MG63 (cell line): ENCODE data around the gene DUSP23. TPM values are rescaled to one million over a fixed set of nuclear protein-coding genes. Genes with fewer than 3 reads are reported as not detected.

Experiments used
- DNase-seq: peaks from one replicate; pipeline ENCODE4 v3.0.0-alpha.2; 2020
- H3K27me3 ChIP-seq: fragments of 250-450 bp; sonication (Bioruptor Pico); 2 replicates; pipeline ENCODE4 v1.5.1; 2020; ENCODE audit warnings: mild to moderate bottlenecking, moderate library complexity
- H3K36me3 ChIP-seq: fragments of 250-450 bp; sonication (Bioruptor Pico); 2 replicates; pipeline ENCODE4 v1.5.1; 2020; ENCODE audit warnings: mild to moderate bottlenecking, moderate library complexity
- H3K4me3 ChIP-seq: fragments of 250-450 bp; sonication (Bioruptor Pico); 2 replicates; pipeline ENCODE4 v1.5.1; 2020; ENCODE audit warnings: mild to moderate bottlenecking, moderate library complexity
- H3K9me3 ChIP-seq: fragments of 250-450 bp; sonication (Bioruptor Pico); 2 replicates; pipeline ENCODE4 v1.5.1; 2020; ENCODE audit warnings: mild to moderate bottlenecking, moderate library complexity
- total RNA-seq: library from RNA; depleted of rRNA; stranded (reverse); fragments of >200 nt; shearing (Covaris generic); gene quantifications from 2 replicates; pipeline ENCODE4 v1.2.3, GENCODE V29; 2014; ENCODE audit warnings: low replicate concordance

The DUSP23 gene
- total RNA-seq, 1 experiment from 2014 or later = 17.1 TPM

DNA sequence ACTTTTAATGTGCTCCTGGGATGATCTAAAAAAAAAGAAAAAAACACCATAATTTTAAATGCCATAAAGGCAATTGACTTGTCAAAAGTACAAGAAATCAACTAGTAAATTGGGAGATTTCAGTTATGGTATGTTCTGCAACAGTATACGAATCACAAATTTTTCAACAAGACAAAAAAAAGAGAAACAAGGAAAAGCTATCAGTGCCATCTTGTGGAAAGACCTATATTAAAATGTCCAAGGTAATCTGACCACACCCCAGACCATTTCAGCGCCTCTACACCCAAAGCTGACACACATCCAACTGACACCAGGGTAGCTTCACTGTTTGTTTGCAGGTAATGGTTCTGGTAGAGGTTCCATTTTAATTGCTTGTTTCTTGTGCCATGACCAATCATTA, 5.0 kb upstream of the DUSP23 start:
- no peaks in the 10 kb centered on the region for H3K36me3 ChIP-seq
- H3K9me3 ChIP-seq = peaks cover 2% of the 10 kb centered on the region; the same call in 1 of the 2 replicates
- H3K4me3 ChIP-seq = no peak overlapping the region
- DNase-seq = no peak
- peaks cover 13% of the 10 kb centered on the region for H3K27me3 ChIP-seq

DNA sequence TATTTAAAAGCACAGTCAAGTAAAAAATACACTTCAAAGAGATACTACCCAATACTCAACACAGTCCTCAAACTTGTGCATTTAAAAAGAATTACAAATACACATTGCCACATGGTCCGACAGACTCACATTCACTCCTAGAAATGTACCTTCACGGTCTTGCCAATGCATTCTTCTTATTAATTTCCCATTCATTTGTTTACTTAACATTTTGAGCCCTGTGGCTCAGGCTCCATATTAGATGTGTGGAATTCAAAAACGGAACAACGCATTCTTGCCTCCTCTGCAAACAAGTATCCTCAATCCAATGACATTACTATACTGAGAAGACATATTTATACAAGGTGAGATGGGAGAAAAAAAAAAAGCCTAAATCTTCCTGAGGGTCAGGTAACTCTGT, 2.5 kb upstream of the DUSP23 start:
- Histone ChIP-seq H3K4me3 (no peak overlapping the region), H3K27me3 (no peaks in the 10 kb centered on the region; the same call in none of the 2 replicates), H3K9me3 (peaks cover 2% of the 10 kb centered on the region; the same call in 1 of the 2 replicates), H3K36me3 (no peaks in the 10 kb centered on the region)
- DNase-seq = no peak

DNA sequence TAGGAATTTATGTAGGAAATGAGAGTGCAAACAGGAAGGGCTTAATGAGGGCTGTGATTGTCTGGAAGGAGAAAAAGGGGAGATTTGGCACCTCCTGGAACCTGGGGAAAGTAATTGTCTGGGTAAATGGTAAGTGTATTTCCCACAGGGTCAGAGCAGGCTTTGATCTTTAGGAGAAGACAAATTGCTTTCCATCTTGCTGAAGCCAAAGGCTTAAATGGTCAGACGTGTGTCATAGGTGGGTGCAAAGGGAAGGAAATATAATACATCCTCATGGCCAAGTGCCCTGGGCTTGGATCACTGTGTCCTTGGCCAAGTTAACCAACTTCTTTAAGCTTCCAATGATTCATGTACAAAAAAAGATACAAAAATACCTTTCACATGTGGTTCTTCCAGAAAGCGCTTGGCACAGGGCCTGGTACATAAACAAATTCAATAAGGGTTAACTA, 1.3 kb upstream of the DUSP23 start:
- H3K36me3 ChIP-seq = no peaks in the 10 kb centered on the region
- DNase-seq = peak; percentile 92
- no peaks in the 10 kb centered on the region; the same call in none of the 2 replicates for H3K27me3 ChIP-seq
- peaks cover 2% of the 10 kb centered on the region; the same call in 1 of the 2 replicates for H3K9me3 ChIP-seq
- H3K4me3 ChIP-seq = no peak overlapping the region

DNA sequence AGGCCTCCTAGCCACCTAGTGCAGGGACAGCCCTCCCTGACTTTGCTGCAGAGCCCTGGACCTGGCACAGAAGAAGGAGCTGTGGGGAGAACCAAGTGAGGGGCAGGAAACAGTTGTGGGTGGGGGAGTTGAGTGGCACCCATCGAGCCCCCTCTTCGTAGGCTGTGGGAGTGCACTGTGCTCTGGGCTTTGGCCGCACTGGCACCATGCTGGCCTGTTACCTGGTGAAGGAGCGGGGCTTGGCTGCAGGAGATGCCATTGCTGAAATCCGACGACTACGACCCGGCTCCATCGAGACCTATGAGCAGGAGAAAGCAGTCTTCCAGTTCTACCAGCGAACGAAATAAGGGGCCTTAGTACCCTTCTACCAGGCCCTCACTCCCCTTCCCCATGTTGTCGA, 1.2 kb downstream of the DUSP23 start:
- no peaks in the 10 kb centered on the region; the same call in none of the 2 replicates for H3K27me3 ChIP-seq
- H3K9me3 ChIP-seq = peaks cover 2% of the 10 kb centered on the region; the same call in 1 of the 2 replicates
- no peaks in the 10 kb centered on the region for H3K36me3 ChIP-seq
- DNase-seq = no peak
- H3K4me3 ChIP-seq = no peak overlapping the region

DNA sequence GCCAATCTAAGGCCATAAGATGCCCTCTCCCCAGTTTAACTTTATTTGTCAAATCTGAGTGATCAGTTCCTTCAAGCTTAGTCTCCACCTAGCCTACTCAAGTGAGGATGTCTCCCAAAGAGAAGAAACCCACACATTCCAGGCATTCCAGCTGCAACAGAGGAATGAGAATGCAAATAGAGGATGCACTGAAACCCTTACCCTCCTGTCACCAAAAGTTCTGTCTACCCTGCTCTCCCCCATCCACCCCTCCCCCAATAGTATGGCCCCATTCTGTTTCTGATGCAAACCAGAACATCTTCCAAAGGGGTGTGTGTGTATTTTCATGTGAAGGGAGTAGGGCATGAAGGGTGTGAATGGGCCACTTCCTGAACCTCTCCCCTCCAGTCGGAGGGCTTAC, 3.0 kb downstream of the DUSP23 start:
- Histone ChIP-seq H3K9me3 (no peaks in the 10 kb centered on the region), H3K27me3 (no peaks in the 10 kb centered on the region), H3K4me3 (no peak overlapping the region), H3K36me3 (no peaks in the 10 kb centered on the region)
- no peak for DNase-seq

DNA sequence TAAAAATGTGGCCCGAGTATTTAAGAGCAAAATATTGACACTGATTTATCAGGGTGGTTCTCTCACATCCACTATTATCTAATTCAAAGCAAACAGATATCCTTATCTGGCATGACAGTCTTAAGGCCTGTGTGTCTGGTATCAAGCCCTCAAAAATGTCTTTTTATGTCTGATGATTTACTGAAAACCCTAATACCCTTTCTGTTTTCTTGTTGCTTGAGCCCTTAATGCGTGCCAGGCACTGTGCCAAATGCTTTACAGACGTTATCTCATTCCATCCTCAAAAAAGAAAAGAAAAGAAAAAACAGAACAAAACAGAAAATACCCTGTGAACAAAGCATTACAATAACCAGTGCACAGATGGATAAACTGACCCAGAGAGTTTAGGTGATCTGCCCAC, 5.7 kb downstream of the DUSP23 start:
- Histone ChIP-seq H3K27me3 (peaks cover 2% of the 10 kb centered on the region; the same call in 1 of the 2 replicates), H3K4me3 (no peak overlapping the region), H3K9me3 (no peaks in the 10 kb centered on the region), H3K36me3 (no peaks in the 10 kb centered on the region)
- DNase-seq = no peak

DNA sequence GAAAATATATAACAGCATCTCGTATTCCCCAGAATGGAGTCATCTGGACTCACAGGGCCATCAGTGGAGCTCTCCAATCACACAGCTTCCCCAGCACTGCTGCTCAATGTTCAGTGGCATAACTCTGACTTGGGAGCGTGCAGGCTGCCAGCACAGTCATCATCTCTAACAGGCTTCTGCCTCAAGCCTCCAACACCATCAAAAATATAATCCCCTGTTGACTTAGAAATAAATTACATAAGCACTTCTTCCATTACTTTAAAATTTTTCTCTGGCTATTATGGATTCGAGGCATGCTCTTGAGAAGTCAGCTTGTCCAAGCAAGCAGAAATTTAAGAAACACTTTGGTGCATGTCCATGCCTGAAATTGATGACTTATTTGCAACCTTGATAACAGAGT, 6.2 kb downstream of the DUSP23 start:
- Histone ChIP-seq H3K9me3 (no peaks in the 10 kb centered on the region), H3K4me3 (no peak overlapping the region), H3K36me3 (no peaks in the 10 kb centered on the region), H3K27me3 (peaks cover 2% of the 10 kb centered on the region; the same call in 1 of the 2 replicates)
- DNase-seq = peak; percentile 64

DNA sequence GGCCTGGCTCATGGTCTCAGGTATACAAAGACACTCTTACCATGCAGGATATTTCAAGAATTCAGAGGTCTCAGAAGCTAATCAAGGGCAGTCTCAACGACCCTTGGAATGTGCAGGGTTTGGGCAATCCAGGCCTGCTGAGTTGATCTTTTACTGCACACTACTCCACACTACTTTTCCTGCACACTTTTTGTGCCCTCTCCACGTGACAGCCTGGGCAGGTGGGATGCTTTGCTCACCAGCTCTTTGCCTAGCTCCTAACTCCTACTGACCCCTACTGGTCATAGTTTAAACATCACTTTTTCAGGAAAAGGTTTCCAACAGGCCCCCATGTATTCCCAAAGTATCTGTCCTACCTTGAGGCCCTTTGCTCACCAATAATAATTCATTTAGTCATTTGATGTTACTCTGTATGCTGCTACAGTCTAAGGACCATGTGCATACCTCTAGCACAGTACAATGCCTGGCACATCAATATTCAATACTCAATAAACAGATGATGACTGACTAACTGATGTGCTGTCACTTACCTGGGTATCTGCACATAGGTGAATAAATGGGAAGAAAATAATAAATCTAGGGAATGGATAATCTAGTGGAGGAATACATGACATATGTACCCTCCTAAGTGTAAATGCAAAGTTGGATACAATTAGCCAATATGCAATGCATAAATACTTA, 9.6 kb downstream of the DUSP23 start:
- H3K4me3 ChIP-seq = no peak overlapping the region
- no peak for DNase-seq
- H3K27me3 ChIP-seq = peaks cover 25% of the 10 kb centered on the region
- H3K36me3 ChIP-seq = no peaks in the 10 kb centered on the region
- H3K9me3 ChIP-seq = no peaks in the 10 kb centered on the region

DNA sequence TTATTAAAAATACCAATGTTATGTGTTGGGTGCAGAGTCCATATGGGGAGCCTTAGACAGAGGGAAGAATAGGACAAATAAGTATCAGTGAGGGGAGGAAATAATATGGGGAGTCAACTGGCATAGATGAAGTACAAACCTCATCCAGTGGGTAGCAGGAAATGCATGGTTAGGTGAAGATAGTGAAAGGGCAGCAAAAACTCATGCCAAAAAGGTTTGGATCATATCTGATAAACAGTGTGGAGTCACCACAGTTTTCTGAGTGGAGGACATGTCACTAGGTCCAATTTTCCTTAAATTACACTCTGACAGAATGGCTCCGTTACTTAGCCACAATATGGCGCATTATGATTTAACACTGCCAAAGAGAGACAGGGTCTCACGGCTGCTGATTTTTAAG, 10.3 kb downstream of the DUSP23 start:
- H3K9me3 ChIP-seq = no peaks in the 10 kb centered on the region
- peaks cover 32% of the 10 kb centered on the region for H3K27me3 ChIP-seq
- no peak overlapping the region for H3K4me3 ChIP-seq
- no peak for DNase-seq
- no peaks in the 10 kb centered on the region for H3K36me3 ChIP-seq

DNA sequence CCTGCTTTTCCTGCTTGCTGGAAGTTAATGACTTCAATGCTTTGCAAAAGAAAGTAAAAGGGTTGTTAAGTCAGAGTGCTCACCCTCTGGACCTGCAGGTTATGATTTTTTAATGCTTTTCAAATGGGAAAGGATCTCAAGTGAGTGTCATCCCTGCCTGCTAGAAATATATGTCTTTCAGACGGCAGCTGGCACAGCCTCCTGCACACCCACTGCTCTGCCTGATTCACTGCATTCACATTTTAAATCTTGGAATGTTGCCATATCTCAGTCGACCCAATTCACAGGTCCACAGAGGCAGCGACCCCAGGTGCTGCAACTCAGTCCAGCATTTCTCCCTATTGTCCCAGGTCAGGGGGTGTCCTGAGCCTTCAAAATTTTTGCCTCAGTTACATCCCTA, 10.7 kb downstream of the DUSP23 start:
- Histone ChIP-seq H3K4me3 (no peak overlapping the region), H3K27me3 (peaks cover 33% of the 10 kb centered on the region), H3K36me3 (no peaks in the 10 kb centered on the region), H3K9me3 (no peaks in the 10 kb centered on the region)
- DNase-seq = no peak

DNA sequence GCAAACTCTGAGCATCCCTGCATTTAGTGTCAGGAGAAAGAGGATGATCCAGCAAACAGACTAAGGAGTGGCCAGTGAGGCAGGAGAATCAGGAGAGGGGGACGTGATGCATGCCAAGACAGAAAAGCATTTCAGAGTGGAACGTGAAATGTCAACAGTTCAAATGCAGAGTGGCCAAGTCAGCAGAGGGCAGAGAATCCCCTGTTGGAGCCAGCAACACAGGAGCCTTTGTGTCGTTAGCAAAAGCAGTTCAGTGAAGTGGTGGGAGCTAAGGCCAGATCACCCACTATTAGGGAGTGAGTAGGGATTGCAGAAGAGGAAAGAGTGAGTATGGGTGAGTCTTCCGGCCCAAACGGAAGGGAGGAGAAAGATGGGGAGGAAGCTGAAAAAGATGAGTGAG, 14.8 kb downstream of the DUSP23 start:
- Histone ChIP-seq H3K36me3 (no peaks in the 10 kb centered on the region), H3K4me3 (no peak overlapping the region), H3K27me3 (peaks cover 45% of the 10 kb centered on the region), H3K9me3 (no peaks in the 10 kb centered on the region)
- DNase-seq = no peak

DNA sequence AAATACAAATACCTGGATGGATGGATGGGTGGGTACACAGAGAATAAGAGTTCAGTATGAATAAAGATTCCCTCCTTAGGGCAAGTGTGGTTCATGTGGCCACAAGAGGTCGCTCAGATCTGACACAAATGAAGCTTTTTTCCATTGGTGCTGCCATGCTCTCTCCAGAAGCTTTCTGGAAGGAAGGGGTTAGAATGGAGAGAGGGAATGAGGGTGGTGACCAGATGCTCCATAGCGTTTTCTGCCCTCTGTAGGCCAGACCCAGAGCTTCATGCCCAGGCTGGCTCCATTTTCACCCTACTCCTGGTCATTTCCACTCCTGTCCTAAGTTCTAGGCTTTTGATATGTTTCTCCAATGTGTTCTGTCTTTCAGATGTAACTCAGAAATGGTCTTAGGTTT, 18.1 kb downstream of the DUSP23 start:
- H3K36me3 ChIP-seq = no peaks in the 10 kb centered on the region
- DNase-seq = peak; percentile 67
- H3K4me3 ChIP-seq = no peak overlapping the region
- H3K9me3 ChIP-seq = no peaks in the 10 kb centered on the region
- H3K27me3 ChIP-seq = peaks cover 31% of the 10 kb centered on the region

DNA sequence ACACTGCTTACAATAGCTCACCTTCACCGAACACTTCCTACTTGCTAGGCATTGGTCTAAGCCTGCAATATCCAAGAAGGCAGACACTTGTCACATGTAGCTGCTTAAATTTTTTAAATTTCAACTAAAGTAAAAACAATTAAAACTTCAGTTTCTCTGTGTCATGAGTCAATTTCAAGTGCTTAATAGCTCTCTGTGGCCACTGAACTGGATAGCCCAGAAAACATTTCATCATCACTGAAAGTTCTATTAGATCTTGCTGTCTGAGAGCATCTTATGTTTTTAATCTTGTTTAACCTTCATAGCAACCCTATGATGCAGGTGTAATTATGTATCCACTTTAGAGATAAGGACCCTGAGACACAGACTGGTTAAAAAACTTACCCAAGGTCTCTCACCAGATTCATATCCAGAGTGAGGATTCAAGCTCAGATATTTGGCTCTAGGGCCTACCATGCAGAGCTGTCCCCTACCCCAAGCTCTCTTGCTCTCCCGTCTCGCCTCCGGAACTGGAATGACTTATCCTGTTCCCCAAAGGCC, 18.8 kb downstream of the DUSP23 start:
- Histone ChIP-seq H3K9me3 (no peaks in the 10 kb centered on the region), H3K4me3 (no peak overlapping the region), H3K27me3 (peaks cover 28% of the 10 kb centered on the region), H3K36me3 (no peaks in the 10 kb centered on the region)
- no peak for DNase-seq

DNA sequence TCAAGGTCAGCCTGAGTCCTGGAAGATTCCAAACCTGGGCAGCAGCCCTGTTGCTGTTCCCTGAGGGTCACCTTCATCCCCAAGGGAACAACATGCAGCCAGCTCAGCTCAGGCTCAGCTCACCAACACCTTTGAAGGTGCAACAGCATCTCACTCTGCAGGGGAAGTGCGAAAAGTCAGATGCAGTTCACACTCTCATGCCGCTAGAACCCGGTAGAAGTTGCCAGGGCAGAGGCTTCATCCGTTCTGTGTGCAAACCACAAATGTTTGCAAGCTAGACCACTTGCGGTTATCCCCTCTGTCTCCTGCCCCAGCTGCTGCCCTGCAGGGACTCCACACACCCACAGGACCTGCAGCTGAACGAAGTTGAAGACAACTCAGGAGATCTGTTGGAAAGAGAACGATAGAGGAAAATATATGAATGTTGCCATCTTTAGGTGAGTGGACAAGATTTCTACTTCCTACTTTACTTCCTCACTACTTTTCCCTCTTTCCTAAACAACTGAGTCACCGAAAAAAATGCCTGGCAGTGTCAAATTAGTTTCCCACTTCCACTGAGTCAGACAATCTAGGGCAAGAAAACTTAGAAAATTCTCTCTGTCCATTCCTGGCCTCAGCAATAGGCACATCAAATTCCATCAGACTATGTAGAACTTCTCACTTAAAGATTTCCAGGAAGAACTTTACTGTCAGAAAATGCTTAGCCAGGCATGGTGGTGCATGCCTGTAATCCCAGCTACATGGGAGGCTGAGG, 19.6 kb downstream of the DUSP23 start:
- H3K27me3 ChIP-seq = peaks cover 20% of the 10 kb centered on the region
- H3K36me3 ChIP-seq = no peaks in the 10 kb centered on the region

DNA sequence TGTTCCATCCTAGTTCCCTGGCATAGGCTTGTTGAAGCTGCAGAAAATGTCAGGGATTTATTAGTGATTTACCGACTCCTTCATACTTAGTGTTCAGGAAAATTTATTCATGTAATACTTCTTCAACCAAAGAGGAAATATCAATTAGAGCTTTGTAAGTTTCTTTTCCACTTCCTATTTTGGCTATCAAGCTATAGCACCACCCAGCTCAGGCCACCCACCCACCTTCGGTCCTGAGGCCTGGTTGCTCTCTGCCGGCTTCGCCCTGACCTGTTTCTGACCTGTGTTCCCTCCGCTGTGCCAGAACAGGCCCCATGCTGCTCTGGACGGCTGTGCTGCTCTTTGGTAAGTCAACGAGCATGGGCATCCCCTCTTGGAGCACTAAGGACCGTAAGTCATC, 21.3 kb downstream of the DUSP23 start, which contains the start of gene FCRL6:
Gene FCRL6, plus strand, starts transcription at position 250 of the 400 bp plus-strand sequence. Its CDS starts 65 bp downstream, at position 315.
- peaks cover 6% of the 10 kb centered on the region for H3K27me3 ChIP-seq
- no peak within 1 kb of the TSS for H3K4me3 ChIP-seq
- DNase-seq = no peak
- H3K9me3 ChIP-seq = no peaks in the 10 kb centered on the region
- no peaks in the 10 kb centered on the region for H3K36me3 ChIP-seq

More for the DNA sequence above, 19.6 kb downstream of the DUSP23 start:
- H3K9me3 ChIP-seq = no peaks in the 10 kb centered on the region
- no peak for DNase-seq
- H3K4me3 ChIP-seq = no peak overlapping the region

DNA sequence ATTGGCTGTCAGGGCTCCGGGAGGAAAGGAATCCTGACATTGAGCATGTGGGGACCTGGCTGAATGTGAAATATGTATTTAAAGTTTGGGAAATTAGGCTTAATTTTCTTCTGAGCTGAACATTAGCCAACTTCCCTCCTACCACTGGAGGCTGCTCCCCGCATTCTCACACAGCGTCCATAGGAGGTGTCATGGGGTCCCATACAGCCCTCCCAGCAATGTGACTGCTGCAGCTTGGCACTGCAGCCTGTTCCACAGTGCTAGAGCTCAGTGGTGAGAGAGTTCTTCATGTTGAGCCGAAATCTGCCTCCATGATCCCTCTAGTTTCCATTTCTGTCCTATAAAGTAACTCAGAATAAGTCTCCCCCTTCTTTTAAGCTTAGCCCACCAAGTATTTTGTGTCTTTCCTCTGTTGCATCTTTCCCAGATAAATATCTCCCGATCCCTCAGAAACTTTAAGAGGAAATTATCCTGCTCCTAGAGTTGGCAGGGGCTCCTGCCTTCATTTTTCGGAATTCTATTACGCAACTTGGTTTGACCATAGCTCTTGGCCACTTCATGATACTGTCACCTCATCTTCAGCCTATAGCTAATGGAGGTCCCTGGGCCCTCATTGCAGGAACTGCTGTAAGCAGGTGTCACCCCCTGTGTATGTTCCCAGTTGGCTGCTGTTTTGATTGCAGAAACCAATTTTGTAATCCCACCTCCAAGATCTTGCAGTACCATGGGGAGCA, 23.4 kb downstream of the DUSP23 start:
- Histone ChIP-seq H3K9me3 (no peaks in the 10 kb centered on the region), H3K27me3 (no peaks in the 10 kb centered on the region), H3K36me3 (no peaks in the 10 kb centered on the region), H3K4me3 (no peak overlapping the region)
- no peak for DNase-seq

DNA sequence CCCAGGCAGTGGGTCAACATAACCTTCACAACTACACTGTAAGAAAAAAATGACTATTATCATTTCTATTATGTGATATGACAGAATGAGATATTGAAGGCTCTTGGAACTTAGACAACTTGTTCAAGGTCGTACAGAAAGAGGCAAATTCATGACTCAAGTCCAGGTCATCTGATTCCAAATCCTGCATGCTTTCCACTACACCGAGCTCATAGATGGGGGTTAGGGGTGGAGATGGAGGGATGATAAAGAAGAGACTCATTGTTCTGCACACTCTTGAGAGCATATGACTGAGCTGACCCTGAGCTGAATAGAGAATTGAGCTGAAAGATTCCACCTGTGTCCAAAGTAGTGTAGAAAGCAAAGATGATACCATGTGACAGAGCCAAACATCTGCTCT, 24.2 kb downstream of the DUSP23 start:
- no peaks in the 10 kb centered on the region for H3K27me3 ChIP-seq
- H3K9me3 ChIP-seq = no peaks in the 10 kb centered on the region
- no peaks in the 10 kb centered on the region for H3K36me3 ChIP-seq
- H3K4me3 ChIP-seq = no peak overlapping the region
- DNase-seq = no peak
